H9 (cell line): ENCODE measurements around the gene ATG7. TPM values are rescaled to one million over a fixed set of nuclear protein-coding genes. Genes with fewer than 3 reads are reported as not detected.

Experiments used
- DNase-seq: peaks from one replicate; pipeline ENCODE4 v3.0.0-alpha.2; 2017
- H2AFZ ChIP-seq: one replicate; pipeline ENCODE4 v1.6.1; 2013; ENCODE audit warnings: mild to moderate bottlenecking, low read length, control low read depth, moderate library complexity
- H2AK5ac ChIP-seq: 2 replicates; pipeline ENCODE4 v1.6.1; 2013; ENCODE audit warnings: low read length, control low read depth, mixed read lengths; ENCODE audit not compliant: insufficient read length
- H2BK120ac ChIP-seq: one replicate; pipeline ENCODE4 v1.6.1; 2013; ENCODE audit warnings: low read depth, mild to moderate bottlenecking, low read length, control low read depth, inconsistent platforms; ENCODE audit not compliant: poor library complexity, severe bottlenecking
- H2BK12ac ChIP-seq: 2 replicates; pipeline ENCODE4 v1.6.1; 2013; ENCODE audit warnings: low read length, control low read depth, mixed read lengths, low read depth; ENCODE audit not compliant: insufficient read length
- H2BK15ac ChIP-seq: 2 replicates; pipeline ENCODE4 v1.6.1; 2013; ENCODE audit warnings: low read depth, low read length, control low read depth
- H2BK20ac ChIP-seq: one replicate; pipeline ENCODE4 v1.6.1; 2013; ENCODE audit warnings: low read depth, mild to moderate bottlenecking, low read length, control low read depth, inconsistent platforms; ENCODE audit not compliant: poor library complexity, severe bottlenecking
- H2BK5ac ChIP-seq: 2 replicates; pipeline ENCODE4 v1.6.1; 2013; ENCODE audit warnings: low read length, control low read depth, mixed read lengths; ENCODE audit not compliant: insufficient read length
- H3K14ac ChIP-seq: 2 replicates; pipeline ENCODE4 v1.6.1; 2013; ENCODE audit warnings: low read length, control low read depth; ENCODE audit not compliant: insufficient read depth
- H3K18ac ChIP-seq: 2 replicates; pipeline ENCODE4 v1.6.1; 2013; ENCODE audit warnings: low read depth, mild to moderate bottlenecking, mixed read lengths, low read length, control low read depth; ENCODE audit not compliant: insufficient read length
- H3K23ac ChIP-seq: 2 replicates; pipeline ENCODE4 v1.6.1; 2013; ENCODE audit warnings: low read length, control low read depth, mixed read lengths, low read depth; ENCODE audit not compliant: insufficient read length
- H3K23me2 ChIP-seq: 2 replicates; pipeline ENCODE4 v1.6.1; 2013; ENCODE audit warnings: low read depth, mild to moderate bottlenecking, mixed read lengths, low read length, control low read depth; ENCODE audit not compliant: insufficient read length, poor library complexity, severe bottlenecking
- H3K27ac ChIP-seq: 2 replicates; pipeline ENCODE4 v1.5.1; 2013; ENCODE audit warnings: low read length, control low read depth, mixed read lengths, low read depth; ENCODE audit not compliant: insufficient read length
- H3K27me3 ChIP-seq: 2 replicates; pipeline ENCODE4 v1.6.1; 2013; ENCODE audit warnings: low read length, control low read depth, inconsistent platforms; ENCODE audit not compliant: insufficient read depth
- H3K4ac ChIP-seq: 2 replicates; pipeline ENCODE4 v1.6.1; 2013; ENCODE audit warnings: low read depth, mild to moderate bottlenecking, control low read depth, inconsistent platforms, low read length, moderate library complexity
- H3K4me1 ChIP-seq: 2 replicates; pipeline ENCODE4 v1.6.1; 2013; ENCODE audit warnings: low read length, control low read depth, inconsistent platforms; ENCODE audit not compliant: insufficient read depth
- H3K4me2 ChIP-seq: 2 replicates; pipeline ENCODE4 v1.6.1; 2013; ENCODE audit warnings: low read length, control low read depth, mixed read lengths; ENCODE audit not compliant: insufficient read length, insufficient read depth
- H3K56ac ChIP-seq: 2 replicates; pipeline ENCODE4 v1.6.1; 2013; ENCODE audit warnings: low read depth, mild to moderate bottlenecking, mixed read lengths, low read length, control low read depth; ENCODE audit not compliant: insufficient read length
- H3K79me1 ChIP-seq: 2 replicates; pipeline ENCODE4 v1.6.1; 2013; ENCODE audit warnings: low read depth, mild to moderate bottlenecking, moderate library complexity, low read length, control low read depth, inconsistent platforms; ENCODE audit not compliant: insufficient read depth, poor library complexity, severe bottlenecking
- H3K79me2 ChIP-seq: 2 replicates; pipeline ENCODE4 v1.6.1; 2013; ENCODE audit warnings: low read length, control low read depth, inconsistent platforms; ENCODE audit not compliant: insufficient read depth
- H3K9ac ChIP-seq: 2 replicates; pipeline ENCODE4 v1.6.1; 2013; ENCODE audit warnings: low read length, control low read depth, mixed read lengths; ENCODE audit not compliant: insufficient read length; ENCODE audit errors: extremely low read depth
- H3K9me3 ChIP-seq: one replicate; pipeline ENCODE4 v1.6.1; 2013; ENCODE audit warnings: low read depth, low read length, inconsistent platforms; ENCODE audit not compliant: control insufficient read depth
- H3T11ph ChIP-seq: one replicate; pipeline ENCODE4 v1.6.1; 2013; ENCODE audit warnings: mild to moderate bottlenecking, low read length, control low read depth, inconsistent platforms
- H4K20me1 ChIP-seq: one replicate; pipeline ENCODE4 v1.6.1; 2013; ENCODE audit not compliant: control insufficient read depth, insufficient read length, insufficient read depth
- H4K5ac ChIP-seq: 2 replicates; pipeline ENCODE4 v1.6.1; 2013; ENCODE audit warnings: low read depth, mild to moderate bottlenecking, mixed read lengths, low read length, control low read depth; ENCODE audit not compliant: insufficient read length
- H4K8ac ChIP-seq: replicated peaks from 2 replicates; pipeline ENCODE4 v1.6.1; 2013; ENCODE audit warnings: low read length, control low read depth, mixed read lengths, low read depth; ENCODE audit not compliant: insufficient read length
- H4K91ac ChIP-seq: 2 replicates; pipeline ENCODE4 v1.6.1; 2013; ENCODE audit warnings: low read depth, mild to moderate bottlenecking, moderate library complexity, mixed read lengths, low read length, control low read depth; ENCODE audit not compliant: insufficient read length
- H3K27ac Mint-ChIP-seq, 3 experiments: 2 replicates in 2 of 3; 3 replicates in 1 of 3; pipeline ENCODE4 v1.8.0; 2020 to 2021; ENCODE audit warnings: mixed read lengths in 3 of 3, mild to moderate bottlenecking in 1 of 3, moderate library complexity in 1 of 3
- H3K27me3 Mint-ChIP-seq: 2 replicates; pipeline ENCODE4 v1.8.0; 2021; ENCODE audit warnings: low read depth, mild to moderate bottlenecking, moderate library complexity, mixed read lengths
- H3K36me3 Mint-ChIP-seq, 3 experiments: 2 replicates in 2 of 3; 3 replicates in 1 of 3; pipeline ENCODE4 v1.8.0; 2020 to 2021; ENCODE audit warnings: low read depth in 3 of 3, mixed read lengths in 3 of 3; ENCODE audit not compliant: insufficient read depth in 1 of 3
- H3K4me1 Mint-ChIP-seq, 2 experiments: 2 replicates each; pipeline ENCODE4 v1.8.0; 2020; ENCODE audit warnings: mixed read lengths in 2 of 2
- H3K4me3 Mint-ChIP-seq, 2 experiments: 2 replicates in 1 of 2; 3 replicates in 1 of 2; pipeline ENCODE4 v1.8.0; 2020 to 2021; ENCODE audit warnings: mild to moderate bottlenecking in 2 of 2, mixed read lengths in 2 of 2, moderate library complexity in 1 of 2
- H3K9me3 Mint-ChIP-seq, 2 experiments: 2 replicates in 1 of 2; 3 replicates in 1 of 2; pipeline ENCODE4 v1.8.0; 2020; ENCODE audit warnings: mild to moderate bottlenecking in 2 of 2, mixed read lengths in 2 of 2, moderate library complexity in 1 of 2
- WGBS: extraction: QIAGEN DNeasy Blood & Tissue Kit; methylation state at CpG from one replicate; pipeline ENCODE4 v1.1.7; 2013; ENCODE audit warnings: missing lambda C conversion rate, low lambda C conversion rate, mixed read lengths; ENCODE audit not compliant: insufficient read length; ENCODE audit errors: extremely low coverage; 5-methylcytosine and 5-hydroxymethylcytosine counted together
- total RNA-seq: library from RNA; stranded (reverse); gene quantifications from 2 replicates; pipeline ENCODE4 v1.2.1, GENCODE V29; 2021
- TF ChIP-seq, protein P1 (sequence below): fragments of 200-600 bp; sonication (generic); conservative IDR thresholded peaks from 3 replicates; pipeline ENCODE4 v1.8.0; 2021; ENCODE audit warnings: antibody characterized with exemption, mild to moderate bottlenecking

Gene ATG7
- total RNA-seq, 1 experiment from 2014 or later = 17.9 TPM

DNA sequence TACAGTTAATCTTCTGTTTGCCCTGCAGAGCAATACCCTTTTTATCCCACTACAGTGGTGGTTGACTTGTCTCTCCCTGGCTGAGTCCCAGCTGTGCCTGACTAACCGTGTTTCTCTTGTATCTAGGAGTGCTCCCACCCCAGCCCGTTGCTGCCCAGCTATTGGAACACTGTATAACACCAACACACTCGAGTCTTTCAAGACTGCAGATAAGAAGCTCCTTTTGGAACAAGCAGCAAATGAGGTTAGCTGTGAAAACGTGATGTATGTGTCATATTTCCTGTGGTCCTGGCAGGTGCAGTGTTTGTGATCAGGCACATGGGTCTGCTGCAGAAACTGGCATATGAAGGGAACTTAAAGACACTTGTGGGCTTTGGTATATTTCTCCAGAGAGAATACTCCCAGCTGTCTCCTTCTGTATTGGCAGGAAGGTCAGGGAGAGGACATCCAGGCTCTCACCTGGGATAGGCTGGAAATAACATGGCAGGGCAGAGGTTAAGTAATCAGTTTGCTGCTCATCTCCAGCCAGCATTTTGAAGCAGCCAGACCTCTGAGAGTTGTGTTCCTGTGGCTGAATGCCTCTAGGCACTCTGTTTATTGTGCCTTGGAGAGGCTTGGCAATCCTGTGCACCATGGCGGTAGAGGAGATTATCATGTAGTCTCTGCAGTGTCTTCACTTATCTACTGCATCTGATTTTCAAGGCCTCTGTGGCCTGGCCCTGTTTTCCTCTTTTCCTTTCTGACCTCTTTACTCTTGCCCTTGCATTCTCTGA lies 34.8 kb downstream of the ATG7 start:
- Histone ChIP-seq H2BK5ac (no peak overlapping the region), H3K9ac (no peak overlapping the region), H3K23me2 (no peaks in the 10 kb centered on the region), H3K27ac (no peak overlapping the region), H3K18ac (no peak overlapping the region), H2AFZ (no peak overlapping the region), H2AK5ac (no peak overlapping the region), H2BK15ac (no peak overlapping the region), H3K4me1 (no peaks in the 10 kb centered on the region), H3K56ac (no peak overlapping the region), H3K9me3 (no peaks in the 10 kb centered on the region), H3T11ph (no peak overlapping the region), H4K5ac (no peak overlapping the region), H3K4me2 (no peak overlapping the region), H4K91ac (no peak overlapping the region), H4K20me1 (no peaks in the 10 kb centered on the region), H4K8ac (no peak overlapping the region), H2BK12ac (no peak overlapping the region), H3K23ac (no peak overlapping the region), H3K4ac (no peak overlapping the region), H3K79me2 (no peaks in the 10 kb centered on the region), H2BK20ac (no peak overlapping the region), H3K27me3 (no peaks in the 10 kb centered on the region; the same call in 1 of the 2 replicates), H3K79me1 (no peaks in the 10 kb centered on the region), H3K14ac (no peak overlapping the region), H2BK120ac (no peak overlapping the region)
- H3K27me3 Mint-ChIP-seq = no peaks in the 10 kb centered on the region
- no peak overlapping the region; a peak in 1 of 7 replicates for H3K27ac Mint-ChIP-seq
- peaks cover 5 to 42% (median 24%) of the 10 kb centered on the region in 3 experiments; a peak in 6 of 7 replicates for H3K36me3 Mint-ChIP-seq
- no CpG with 5 or more reads among the region's 5 CpGs for WGBS
- DNase-seq = no peak
- H3K4me3 Mint-ChIP-seq = no peak overlapping the region
- H3K9me3 Mint-ChIP-seq = no peaks in the 10 kb centered on the region
- TF ChIP-seq, protein P1, sequence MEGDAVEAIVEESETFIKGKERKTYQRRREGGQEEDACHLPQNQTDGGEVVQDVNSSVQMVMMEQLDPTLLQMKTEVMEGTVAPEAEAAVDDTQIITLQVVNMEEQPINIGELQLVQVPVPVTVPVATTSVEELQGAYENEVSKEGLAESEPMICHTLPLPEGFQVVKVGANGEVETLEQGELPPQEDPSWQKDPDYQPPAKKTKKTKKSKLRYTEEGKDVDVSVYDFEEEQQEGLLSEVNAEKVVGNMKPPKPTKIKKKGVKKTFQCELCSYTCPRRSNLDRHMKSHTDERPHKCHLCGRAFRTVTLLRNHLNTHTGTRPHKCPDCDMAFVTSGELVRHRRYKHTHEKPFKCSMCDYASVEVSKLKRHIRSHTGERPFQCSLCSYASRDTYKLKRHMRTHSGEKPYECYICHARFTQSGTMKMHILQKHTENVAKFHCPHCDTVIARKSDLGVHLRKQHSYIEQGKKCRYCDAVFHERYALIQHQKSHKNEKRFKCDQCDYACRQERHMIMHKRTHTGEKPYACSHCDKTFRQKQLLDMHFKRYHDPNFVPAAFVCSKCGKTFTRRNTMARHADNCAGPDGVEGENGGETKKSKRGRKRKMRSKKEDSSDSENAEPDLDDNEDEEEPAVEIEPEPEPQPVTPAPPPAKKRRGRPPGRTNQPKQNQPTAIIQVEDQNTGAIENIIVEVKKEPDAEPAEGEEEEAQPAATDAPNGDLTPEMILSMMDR = no peak
- no peaks in the 10 kb centered on the region for H3K4me1 Mint-ChIP-seq
